GM21515 (cell line): ENCODE measurements around the gene DLGAP4.

Source experiments
- ATAC-seq: cut with Tn5 transposase; IDR thresholded peaks from one replicate; pipeline ENCODE4 v1.9.1; 2021; ENCODE audit not compliant: unreplicated experiment

The DLGAP4 gene

DNA sequence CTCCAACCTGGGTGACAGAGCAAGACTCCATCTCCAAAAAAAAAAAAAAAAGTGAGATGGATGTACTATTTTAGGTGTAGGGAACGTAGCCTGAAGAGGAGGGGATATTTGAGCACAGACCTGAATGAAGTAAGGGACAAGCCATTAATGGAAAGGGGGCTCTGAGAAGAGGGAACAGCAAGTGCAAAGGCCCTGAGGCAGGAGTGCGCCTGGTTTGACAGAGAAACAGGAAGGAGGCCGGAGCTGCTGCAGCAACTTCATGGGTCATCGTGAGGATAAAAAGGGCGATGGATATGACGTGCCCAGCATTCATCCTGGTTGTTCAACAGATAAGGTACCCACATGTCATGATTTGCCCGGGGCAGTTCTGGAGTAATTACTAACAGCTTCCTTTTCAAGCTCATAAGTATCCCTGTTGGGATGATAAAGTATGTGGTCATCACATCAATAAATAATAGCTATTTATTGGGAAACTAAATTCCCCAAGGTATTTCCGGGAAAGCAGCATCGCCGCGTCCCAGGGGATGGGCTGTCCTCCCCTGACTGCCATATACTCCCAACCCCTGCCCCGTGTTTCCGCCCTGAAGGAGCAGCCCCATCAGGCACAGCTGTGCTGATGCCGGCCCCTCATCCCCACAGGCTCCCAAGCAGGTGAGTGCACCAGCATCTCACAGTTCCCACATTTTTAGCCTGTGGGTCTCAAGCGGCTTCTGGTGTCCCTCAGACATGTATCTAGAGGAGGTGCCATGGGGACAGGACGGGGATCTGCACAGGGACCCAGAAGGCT lies 43.4 kb downstream of the DLGAP4 start:
- no peak for ATAC-seq

DNA sequence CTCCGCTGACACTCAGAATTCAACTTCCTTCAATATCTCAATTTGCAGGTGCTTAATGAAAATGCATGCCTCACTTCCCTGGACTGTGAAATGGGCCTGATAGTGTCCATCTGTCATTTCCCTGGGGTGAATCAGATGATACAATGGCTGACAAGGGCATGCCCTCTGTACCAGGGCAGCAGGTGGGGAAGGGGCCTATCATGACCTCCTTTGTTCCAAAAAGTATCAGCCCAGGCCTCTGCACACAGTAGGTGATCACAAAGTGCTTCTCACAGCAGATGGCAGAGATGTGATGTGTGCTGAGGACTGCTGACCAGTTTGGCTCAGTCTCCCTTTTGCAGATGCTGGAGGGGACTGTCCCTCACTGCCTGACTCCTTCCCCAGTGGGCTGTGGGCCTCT lies 44.3 kb downstream of the DLGAP4 start:
- ATAC-seq = no peak

DNA sequence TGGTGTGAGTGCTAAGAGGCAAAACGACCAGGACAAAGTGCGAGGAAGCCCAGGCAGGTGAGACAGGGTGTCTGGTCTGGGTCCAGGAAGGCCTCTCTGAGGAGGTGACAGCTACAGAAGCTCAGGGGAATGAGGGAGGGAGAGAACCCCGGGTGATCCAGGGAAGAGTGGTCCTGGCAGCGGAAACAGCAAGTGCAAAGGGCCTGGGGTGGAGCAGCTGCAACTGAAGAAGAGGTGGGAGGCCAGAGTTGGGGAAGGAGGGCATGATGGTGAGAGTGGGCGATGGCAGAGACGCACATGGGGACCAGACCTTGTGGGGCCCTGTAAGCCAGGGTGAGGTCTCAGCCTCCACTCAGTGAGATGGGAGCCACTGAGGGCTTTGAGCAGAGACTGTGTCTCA lies 45.8 kb downstream of the DLGAP4 start:
- ATAC-seq = no peak

DNA sequence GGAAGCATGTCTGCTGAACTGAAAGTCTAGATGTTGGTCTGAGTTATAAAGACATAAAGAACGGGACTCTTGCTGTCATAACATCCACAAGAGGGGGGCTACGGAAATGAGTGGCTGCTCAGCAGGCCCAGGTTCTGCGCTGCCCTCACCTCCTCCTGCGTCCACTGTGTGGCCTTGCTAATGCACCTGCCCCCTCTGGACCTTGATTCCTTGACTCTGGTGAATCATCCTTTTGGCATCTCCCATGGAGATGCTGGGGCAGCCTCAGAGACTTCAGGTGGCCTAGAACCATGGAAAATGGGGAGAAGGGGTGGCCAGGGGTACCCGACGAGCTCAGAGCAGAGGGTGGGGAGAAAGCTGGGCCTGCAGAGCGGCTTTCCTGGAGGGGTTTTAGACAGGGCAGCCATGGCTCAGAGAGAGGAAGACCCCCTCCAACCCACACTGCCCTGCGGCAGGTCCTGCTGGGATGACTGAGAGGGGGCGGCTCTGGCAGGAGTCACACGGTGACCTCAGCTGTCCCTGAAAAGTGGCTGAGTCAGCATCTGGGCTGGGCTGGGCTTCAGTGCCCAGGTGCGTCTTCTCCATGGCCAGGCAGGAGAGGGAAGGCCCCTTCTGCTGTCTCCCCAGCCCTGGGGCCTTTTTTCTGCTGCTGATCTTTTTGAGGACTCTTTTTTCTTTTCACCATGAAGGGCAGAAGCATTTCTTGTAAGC lies 46.9 kb downstream of the DLGAP4 start:
- no peak for ATAC-seq

DNA sequence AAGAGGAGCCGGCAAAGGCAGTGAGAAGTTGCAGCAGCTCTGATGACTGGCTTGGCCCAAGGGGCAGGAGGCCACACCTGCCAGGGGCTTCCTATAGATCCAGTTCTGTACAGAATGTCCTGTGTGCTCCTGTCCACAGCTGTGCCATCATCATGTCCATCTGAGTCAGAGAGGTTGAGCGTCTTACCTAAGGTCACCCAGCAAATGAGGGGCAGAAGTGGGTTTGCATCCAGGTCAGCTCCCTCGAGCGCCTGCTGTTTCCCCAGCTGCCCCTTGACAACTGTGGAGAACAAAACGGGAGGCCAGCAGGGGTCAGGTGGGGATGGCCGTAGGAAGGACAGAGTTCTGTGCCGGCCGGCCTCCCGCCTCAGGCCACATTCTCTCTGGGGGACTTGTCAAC lies 47.6 kb downstream of the DLGAP4 start:
- ATAC-seq = no peak

DNA sequence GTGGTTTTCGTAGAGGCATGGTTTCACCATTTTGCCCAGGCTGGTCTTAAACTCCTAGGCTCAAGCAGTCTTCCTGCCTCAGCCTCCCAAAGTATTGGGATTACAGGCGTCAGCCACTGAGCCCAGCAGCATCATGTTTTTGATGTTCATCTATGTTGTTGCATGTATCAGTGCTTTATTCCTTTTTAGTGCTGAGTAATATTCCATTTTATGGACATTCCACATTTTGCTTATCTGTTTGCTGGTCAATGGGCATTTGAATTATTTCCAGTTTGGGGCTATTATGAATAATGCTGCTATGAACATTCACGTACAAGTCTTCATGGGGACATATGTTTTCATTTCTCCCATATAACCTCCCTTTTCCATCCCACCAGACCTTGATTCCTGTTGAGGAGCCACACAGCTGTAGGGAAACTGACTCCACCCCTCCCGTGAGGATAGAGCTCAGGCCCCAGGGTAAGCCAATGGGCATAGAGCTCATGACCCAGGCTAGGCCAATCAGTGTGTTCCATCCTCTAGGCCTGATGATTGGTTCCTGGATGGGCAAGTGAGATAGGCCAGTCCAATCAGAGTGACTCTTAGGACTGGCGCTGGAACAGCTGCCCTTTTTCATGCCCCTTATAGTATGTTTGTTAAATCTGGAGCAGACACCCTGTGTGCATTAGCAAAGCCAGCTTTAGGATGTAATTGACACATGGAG lies 49.5 kb downstream of the DLGAP4 start:
- no peak for ATAC-seq

DNA sequence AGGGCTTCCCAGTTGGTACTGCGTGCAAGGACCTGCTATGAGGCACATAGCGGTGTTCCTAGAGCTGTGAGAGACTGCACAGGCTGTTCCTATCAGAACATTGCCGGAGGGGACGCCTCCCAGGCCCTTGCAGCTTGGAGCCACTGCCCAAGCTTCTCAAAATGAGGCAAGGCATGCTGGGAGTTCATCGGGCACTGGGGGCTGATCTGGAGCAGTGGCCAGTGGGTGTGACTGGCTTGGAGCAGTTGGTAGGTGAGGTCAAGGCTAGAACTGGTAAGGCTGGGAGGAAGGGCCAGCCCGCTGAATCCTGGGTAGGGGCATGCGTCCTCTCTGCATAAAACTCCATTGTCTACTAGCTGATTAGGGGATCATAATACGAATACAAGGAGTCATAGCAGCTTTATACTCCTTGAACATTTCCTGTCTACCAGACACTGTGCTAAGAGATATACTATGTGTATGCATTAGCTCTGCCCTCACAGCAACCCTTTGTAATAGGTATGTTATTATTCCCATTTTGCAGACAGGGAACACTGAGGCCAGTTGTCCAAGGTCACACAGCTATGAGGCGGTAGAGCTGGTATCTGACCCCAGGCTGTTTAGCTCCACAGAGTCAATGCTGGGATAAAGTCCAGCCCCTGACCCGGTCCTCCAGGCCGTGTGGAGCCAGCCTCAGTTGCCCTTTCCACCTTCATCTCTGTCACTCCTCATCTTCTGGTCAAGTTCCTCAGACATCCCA lies 53.7 kb downstream of the DLGAP4 start:
- ATAC-seq = no peak

DNA sequence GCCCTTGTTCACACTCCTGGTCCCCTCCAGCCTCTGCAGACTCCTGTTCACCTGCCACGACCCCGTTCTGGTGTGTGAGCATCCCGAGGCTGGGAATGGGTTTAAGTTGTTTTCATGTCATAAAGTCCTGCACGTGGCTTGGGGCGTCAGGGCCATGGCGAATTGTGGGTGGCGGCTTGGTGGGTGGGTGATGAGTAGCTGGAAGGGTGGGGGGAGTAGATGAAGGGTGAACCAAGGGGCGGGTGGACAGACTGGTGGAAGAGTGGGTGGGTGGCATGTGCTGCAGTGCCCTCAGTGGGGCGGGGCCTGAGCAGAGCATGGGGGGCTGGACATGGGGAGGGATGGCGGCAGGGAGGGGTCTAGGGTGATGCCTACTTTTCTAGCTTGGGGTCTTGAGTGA lies 54.3 kb downstream of the DLGAP4 start:
- no peak for ATAC-seq

DNA sequence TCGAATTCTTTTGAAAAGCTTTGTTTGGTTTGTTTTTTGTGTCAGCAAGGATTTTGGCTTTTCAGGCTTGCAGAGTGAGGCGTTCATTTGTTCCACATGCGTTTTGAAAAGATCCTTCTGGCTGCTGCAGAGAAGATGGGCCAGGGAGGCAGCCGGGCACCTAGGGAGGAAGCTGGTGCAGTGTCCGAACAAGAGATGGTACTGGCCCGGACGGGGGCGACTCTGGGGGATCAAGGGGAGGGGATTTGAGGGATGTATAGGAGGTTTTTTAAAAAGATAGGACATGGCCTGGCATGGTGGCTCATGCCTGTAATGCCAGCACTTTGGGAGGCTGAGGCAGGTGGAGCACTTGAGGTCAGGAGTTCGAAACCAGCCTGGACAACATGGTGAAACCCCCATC lies 55.3 kb downstream of the DLGAP4 start:
- no peak for ATAC-seq

DNA sequence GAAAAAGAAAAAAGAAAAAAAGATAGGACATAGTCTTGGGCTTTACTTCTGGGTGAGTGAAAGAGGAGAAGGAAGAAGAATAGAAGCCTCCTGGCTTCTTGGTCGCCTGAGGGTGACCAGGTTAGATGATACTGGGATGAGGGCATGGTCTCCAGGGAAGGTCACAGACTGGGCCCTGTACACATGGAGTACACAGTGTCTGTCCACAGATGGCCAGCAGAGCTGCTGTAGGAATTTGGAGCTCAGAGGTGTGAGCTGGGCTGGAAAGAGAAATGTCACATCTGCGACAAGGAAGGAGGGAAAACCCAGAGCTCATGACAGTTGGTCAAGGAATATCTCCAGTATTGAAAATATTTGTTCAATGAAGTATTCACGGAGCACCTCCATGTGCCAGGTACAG lies 56.1 kb downstream of the DLGAP4 start:
- ATAC-seq = no peak

DNA sequence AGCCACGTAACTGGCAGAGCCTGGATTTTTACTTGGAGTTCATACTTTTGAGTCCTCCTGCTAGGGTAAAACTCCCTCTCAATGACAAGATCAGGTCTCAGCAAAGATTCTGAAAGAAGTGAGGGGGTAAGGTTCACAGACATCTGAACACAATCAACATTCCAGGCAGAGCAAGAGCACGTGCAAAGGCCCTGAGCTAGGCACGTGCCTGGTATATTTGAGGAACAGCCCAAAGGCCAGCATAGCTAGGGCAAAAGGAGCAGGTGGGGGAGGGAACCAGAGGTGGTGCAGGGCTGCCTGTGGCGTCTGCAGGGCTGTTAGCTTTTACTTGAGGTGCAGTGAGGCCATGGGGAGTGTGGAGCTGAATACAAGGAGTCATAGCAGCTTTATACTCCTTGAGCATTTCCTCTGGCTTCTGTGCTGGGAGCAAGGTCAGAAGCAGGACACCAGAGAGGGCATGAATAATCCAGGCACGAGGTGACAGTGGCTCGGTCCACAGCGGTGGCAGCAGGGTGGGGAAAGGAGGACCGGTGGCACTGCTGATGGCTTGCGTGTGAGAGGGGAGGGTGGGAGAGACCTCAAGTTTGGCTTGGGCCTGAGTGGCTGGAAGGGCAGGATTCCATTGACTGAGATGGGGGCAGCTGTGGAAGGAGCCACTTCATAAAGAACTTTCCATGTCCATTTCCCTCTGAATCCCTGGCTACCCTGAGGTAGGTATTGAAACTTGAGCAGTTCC lies 57.0 kb downstream of the DLGAP4 start:
- ATAC-seq = no peak

DNA sequence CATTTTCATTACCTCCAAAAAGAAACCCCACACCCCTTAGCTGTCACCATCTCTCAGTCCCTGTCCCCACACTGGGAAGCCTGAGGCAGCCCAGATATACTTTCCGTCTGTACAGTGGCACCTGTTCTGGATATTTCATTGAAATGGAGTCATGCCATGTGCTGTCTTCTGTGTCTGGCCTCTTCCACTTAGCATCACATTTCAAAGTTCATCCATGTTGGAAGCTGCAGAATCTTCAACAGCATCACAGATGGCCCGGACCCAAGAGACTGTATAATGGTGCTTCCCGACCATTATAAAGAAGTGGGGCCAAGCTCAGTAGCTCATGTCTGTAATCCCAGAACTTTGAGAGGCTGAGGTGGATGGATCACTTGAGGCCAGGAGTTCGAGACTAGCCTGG lies 58.4 kb downstream of the DLGAP4 start:
- no peak for ATAC-seq

DNA sequence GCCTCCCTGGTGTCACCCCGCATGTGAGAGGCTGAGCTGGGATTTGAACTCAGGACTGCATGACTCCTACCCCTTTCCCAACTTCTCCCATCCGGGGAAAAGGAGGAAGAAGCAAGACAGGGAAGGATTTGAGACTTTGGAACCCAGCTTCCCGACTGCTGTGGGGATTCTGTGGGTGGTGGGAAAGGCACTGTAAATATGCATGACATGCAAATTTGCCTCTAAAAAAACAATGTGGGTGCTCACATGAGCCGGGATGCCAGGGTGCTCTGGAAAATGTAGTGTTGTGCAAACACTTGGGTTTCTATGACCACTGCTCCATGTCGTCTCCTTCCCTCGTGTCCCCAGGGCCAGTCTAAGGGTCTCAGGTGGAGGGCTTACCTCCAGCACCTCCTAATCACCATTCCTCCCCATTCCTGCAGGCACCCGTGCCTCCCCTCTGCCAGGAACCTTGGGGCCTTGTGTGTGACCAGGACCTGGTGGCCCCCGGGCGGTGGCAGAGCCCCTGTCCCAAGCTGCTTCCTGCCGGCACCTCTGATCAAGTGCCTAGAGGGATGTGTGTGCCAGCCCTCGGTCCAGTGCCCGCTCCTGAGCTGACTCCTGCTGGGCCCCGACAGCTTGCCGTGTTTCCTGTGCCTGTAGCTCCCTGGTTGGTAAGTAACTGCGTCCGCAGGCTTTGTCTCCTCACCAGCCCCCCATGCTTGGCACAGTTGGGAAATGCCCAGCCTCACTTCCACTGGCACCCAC lies 60.7 kb downstream of the DLGAP4 start:
- no peak for ATAC-seq

DNA sequence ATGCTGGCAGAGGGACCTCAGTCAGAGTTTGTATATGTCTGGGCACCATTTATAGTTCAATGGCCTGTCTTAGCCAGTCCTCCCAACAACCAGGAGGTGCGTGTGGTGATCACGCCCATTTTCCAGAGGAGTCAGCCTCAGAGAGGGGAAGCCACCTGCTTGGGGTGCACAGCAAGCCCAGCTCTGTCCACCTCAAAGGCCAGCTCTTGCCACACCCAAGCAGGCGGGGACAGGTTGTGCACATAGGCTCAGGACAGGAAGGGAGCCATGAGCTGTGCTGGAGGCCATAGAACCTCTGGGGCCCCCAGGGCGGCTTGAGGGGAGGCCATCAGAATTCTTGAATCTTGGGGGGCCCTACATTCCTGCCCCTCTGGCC lies 61.2 kb downstream of the DLGAP4 start:
- ATAC-seq = no peak

DNA sequence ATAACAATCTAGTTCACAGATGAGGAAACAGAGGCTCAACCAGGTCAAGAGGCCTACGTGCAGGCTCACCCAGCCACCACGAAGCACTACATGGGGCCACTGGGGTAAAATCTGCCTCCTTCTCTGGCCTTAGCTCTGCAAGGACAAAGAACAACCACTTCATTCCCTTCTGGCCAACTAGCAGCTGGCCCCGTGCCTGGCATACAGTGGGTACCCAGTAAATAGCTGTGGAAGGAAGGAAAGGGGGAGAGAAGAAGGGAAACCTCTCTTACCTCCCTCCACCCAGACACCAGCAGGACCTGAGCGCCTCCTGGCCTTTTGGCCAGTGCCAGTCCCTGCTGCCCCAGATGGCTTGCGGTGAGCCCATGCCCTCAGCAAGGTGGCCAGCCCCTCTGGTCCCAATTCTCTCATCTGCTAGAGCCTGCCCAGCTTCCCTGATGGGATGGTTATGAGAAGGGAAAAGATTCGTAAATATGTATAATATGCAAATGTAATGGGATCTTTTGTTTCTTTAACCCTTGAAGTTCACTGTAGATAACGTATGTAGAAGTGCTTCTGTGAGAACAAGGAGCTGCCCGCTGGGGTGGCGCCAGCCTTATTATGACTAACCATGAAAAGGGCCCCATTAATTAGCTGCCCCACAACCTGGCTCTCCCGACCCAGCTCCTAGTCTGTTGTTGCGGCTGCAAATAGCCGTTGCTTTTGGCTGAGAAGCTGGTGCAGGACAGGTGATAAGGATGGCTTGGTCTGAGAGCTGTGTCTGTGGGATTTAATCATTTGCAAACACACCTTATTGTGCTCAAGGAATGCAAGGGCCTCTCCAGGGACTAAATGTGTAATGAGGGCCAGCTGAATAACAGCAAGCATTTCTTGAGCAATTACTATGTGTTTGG lies 62.0 kb downstream of the DLGAP4 start:
- no peak for ATAC-seq

DNA sequence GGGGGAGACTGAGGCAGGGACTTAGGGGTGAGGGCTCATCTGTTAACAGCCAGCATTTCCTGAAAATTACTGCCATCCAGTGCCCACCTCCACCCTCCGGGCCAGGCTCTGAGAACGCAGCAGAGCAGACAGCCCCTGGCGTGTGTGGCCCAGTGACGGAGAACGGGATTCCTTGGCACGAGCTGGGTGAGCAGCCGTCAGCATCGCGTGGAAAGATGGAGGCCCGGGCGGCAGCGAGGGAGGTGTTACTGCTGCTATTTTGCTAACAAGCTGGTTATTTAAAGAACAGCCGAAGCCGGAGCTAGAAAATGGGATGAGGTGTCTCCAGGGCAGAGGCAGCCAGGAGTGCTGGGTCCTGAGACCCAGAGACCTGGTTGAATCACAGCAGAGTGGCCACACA lies 62.7 kb downstream of the DLGAP4 start:
- no peak for ATAC-seq

DNA sequence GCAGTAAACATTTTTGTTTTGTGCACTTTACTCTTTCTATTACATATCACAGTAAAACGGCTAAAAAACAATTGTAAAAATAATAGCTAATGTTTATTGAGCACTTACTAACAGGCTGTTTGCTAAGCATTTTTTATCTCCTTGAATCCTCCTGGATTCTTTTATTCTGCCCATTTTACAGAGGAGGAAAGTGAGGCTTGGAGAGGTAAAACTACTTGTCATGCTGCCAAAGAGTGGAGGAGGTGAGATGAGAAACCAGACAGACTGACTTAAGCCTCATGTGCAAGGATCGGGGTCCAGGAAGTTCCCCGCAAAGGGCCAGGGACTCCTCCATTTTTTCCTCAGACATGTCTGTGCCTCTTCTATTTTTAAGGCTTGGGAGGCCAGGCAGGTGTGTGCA lies 63.6 kb downstream of the DLGAP4 start:
- ATAC-seq = no peak

DNA sequence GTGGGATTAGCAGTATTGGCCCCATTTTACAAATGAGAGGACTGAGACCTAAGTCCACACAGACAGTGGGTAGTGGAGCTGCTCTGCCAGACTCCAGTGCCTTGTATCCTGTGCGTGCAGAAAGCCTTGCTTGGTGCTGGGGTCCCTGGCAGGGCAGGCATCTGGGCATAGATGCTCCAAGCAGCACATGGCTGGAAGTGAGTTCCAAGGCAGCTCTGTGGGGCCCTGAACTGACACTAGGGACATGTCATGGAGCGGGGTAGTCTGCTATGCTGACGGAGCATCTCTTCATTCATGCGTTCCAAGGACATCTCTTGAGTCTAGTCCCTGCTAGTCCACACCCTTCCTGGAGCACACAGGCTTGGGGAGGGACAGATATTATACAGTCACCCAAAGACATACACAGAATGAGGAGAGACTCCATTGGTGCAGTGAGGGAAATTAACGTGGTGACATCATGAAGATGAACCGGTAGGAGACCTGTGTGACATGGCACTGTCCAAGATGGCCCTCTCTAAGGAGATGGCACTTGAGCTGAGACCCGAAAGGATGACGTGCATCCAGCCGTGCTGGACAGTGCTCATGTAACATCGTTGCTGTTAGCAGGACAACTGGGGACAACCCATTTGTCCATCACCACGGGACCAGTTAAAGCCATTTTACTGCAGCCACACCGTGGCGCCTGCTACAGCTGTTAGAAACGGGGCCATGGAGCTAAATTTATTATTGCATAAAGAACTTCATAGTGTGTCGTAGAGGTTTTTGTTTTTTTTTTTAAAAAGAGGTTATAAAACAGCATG lies 65.1 kb downstream of the DLGAP4 start:
- no peak for ATAC-seq
